Measurements from ENCODE around the gene MTARC1. TPM values are rescaled to one million over a fixed set of nuclear protein-coding genes. Genes with fewer than 3 reads are reported as not detected.

The MTARC1 gene
- total RNA-seq, 1 experiment from 2014 or later = 1.5 TPM

DNA sequence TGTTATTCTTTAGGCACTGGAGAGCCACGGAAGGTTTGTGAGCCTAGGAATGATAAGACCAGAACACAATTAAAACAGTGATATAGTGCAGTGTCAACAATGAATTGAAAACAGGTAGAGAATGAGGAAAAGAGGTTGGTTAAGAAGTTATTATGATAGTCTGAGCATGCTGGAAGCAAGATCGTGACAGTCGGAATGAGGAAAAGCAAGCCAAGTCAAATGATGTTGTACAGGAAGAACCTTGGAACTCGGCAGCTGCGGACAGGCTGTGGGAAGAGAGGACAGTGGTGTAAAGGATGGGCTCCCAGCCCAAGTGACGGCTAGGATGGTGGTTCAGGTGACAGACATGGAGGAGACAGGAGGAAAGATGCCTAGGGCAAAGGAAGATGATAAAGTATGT is 25.6 kb downstream of the MTARC1 start:
- no TSS peak for BruUV-seq (replicated peaks)
- no peaks in the 10 kb centered on the region for H3K27me3 Mint-ChIP-seq (ENCODE audit: insufficient read depth, unreplicated experiment)
- TF ChIP-seq CTCF (IDR thresholded peaks at IDR 0.05; ENCODE audit: unreplicated experiment) = no peak
- DNase-seq (ENCODE audit: unreplicated experiment) = no peak
- no peaks in the 10 kb centered on the region for H3K9me3 Mint-ChIP-seq (ENCODE audit: unreplicated experiment)
- no peak overlapping the region for H3K27ac Mint-ChIP-seq (ENCODE audit: low read depth, unreplicated experiment)
- no peaks in the 10 kb centered on the region for H3K4me1 Mint-ChIP-seq (ENCODE audit: insufficient read depth, unreplicated experiment)
- intact Hi-C loops (cut with micrococcal nuclease) = no loop called here
- H3K4me3 Mint-ChIP-seq (ENCODE audit: unreplicated experiment) = no peak overlapping the region
- POLR2A ChIA-PET = no interaction called here
- H3K36me3 Mint-ChIP-seq (ENCODE audit: insufficient read depth, unreplicated experiment) = no peaks in the 10 kb centered on the region
- CTCF ChIA-PET = interaction anchor here (0.6 to 9.0 kb wide), 10 partner anchors 10 to 1643 kb away, joined by 3 to 103 read pairs (median 9); no protein-coding TSS in a partner anchor

- TF ChIP-seq CTCF (IDR thresholded peaks at IDR 0.05; ENCODE audit: unreplicated experiment) = no peak
- no peaks in the 10 kb centered on the region for H3K4me1 Mint-ChIP-seq (ENCODE audit: insufficient read depth, unreplicated experiment)
- intact Hi-C loops (cut with micrococcal nuclease) = no loop called here
- no peak overlapping the region for H3K27ac Mint-ChIP-seq (ENCODE audit: low read depth, unreplicated experiment)
- H3K27me3 Mint-ChIP-seq (ENCODE audit: insufficient read depth, unreplicated experiment) = no peaks in the 10 kb centered on the region
- no peak for DNase-seq (ENCODE audit: unreplicated experiment)
- CTCF ChIA-PET = interaction anchor here (0.5 to 9.0 kb wide), 8 partner anchors 11 to 623 kb away, joined by 3 to 103 read pairs (median 5); no protein-coding TSS in a partner anchor
- no TSS peak for BruUV-seq (replicated peaks)
- H3K36me3 Mint-ChIP-seq (ENCODE audit: insufficient read depth, unreplicated experiment) = no peaks in the 10 kb centered on the region
- no peak overlapping the region for H3K4me3 Mint-ChIP-seq (ENCODE audit: unreplicated experiment)
- no peaks in the 10 kb centered on the region for H3K9me3 Mint-ChIP-seq (ENCODE audit: unreplicated experiment)
- POLR2A ChIA-PET = no interaction called here
Measured at GRCh38 chr1:220813013-220813412, 26.3 kb downstream of the MTARC1 start.

GRCh38 chr1:220815409-220815808 is 28.7 kb downstream of the MTARC1 start:
- CTCF ChIA-PET = interaction anchor here (0.6 to 9.0 kb wide), 7 partner anchors 8 to 1194 kb away, joined by 3 to 103 read pairs (median 3); partner anchors contain the start of gene DUSP10
- intact Hi-C loops (cut with micrococcal nuclease) = no loop called here
- Mint-ChIP-seq H3K4me1 (ENCODE audit: insufficient read depth, unreplicated experiment) (no peaks in the 10 kb centered on the region), H3K4me3 (ENCODE audit: unreplicated experiment) (no peak overlapping the region), H3K27ac (ENCODE audit: low read depth, unreplicated experiment) (no peak overlapping the region), H3K27me3 (ENCODE audit: insufficient read depth, unreplicated experiment) (no peaks in the 10 kb centered on the region), H3K36me3 (ENCODE audit: insufficient read depth, unreplicated experiment) (no peaks in the 10 kb centered on the region), H3K9me3 (ENCODE audit: unreplicated experiment) (no peaks in the 10 kb centered on the region)
- no peak for DNase-seq (ENCODE audit: unreplicated experiment)
- TF ChIP-seq CTCF (IDR thresholded peaks at IDR 0.05; ENCODE audit: unreplicated experiment) = no peak
- no TSS peak for BruUV-seq (replicated peaks)
- POLR2A ChIA-PET = no interaction called here

DNA sequence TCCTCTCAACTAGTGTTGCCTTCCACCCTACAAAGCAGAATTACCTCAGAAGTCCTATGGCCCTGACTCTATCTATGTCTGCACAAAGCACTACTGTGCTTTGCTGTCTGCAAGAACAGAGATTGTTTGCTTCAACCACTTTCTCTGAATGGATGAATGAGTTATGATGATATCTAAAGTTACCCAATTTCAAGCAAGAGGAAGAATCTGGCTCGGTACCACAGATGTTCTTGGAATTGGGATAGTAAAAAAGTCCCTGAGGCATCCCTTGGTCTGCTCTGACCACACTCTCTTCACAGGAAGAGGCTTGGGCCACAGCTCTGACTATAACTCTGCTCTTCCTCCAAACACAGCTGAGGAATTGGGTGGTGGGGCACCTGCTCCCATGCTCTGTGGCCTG is 31.2 kb downstream of the MTARC1 start:
- POLR2A ChIA-PET = interaction anchor here (0.6 kb wide), 1 partner anchor 583 kb away, joined by 3 read pairs; no protein-coding TSS in a partner anchor
- intact Hi-C loops (cut with micrococcal nuclease) = no loop called here

More for the DNA sequence above, 31.2 kb downstream of the MTARC1 start:
- no peak for DNase-seq (ENCODE audit: unreplicated experiment)
- Mint-ChIP-seq H3K27ac (ENCODE audit: low read depth, unreplicated experiment) (no peak overlapping the region), H3K4me1 (ENCODE audit: insufficient read depth, unreplicated experiment) (no peaks in the 10 kb centered on the region), H3K9me3 (ENCODE audit: unreplicated experiment) (no peaks in the 10 kb centered on the region), H3K27me3 (ENCODE audit: insufficient read depth, unreplicated experiment) (peaks cover 1% of the 10 kb centered on the region), H3K36me3 (ENCODE audit: insufficient read depth, unreplicated experiment) (no peaks in the 10 kb centered on the region), H3K4me3 (ENCODE audit: unreplicated experiment) (no peak overlapping the region)
- CTCF ChIA-PET = interaction anchor here (0.7 to 9.0 kb wide), 7 partner anchors 9 to 595 kb away, joined by 3 to 103 read pairs (median 3); no protein-coding TSS in a partner anchor
- BruUV-seq (replicated peaks) = no TSS peak
- TF ChIP-seq CTCF (IDR thresholded peaks at IDR 0.05; ENCODE audit: unreplicated experiment) = no peak

Measured in MCF 10A (cell line).